SK-N-SH treated with all-trans-retinoic acid at 6 μM for 48 hours (cell line): ENCODE results near the gene IGFL4.

Experiments
- ATAC-seq: fragments of 200-7000 bp; cut with Tn5 transposase; 3 replicates; pipeline ENCODE4 v1.9.1; 2020; ENCODE audit warnings: mild to moderate bottlenecking, moderate library complexity
- ARNTL ChIP-seq: fragments of 450-650 bp; formaldehyde crosslinking; IDR thresholded peaks from 2 replicates; pipeline ENCODE4 v1.5.0; 2020; ENCODE audit warnings: low read depth, mild to moderate bottlenecking, moderate library complexity, borderline replicate concordance
- BACH2 ChIP-seq: fragments of 250-450 bp; sonication (Bioruptor Pico); IDR thresholded peaks from 2 replicates; pipeline ENCODE4 v1.9.0; 2021; ENCODE audit warnings: mild to moderate bottlenecking, borderline replicate concordance
- CSDC2 ChIP-seq: fragments of 250-450 bp; sonication (Bioruptor Pico); IDR thresholded peaks from 2 replicates; pipeline ENCODE4 v1.5.0; 2020; ENCODE audit warnings: mild to moderate bottlenecking, moderate library complexity
- CSRNP3 ChIP-seq: fragments of 250-450 bp; sonication (Bioruptor Pico); IDR thresholded peaks from 2 replicates; pipeline ENCODE4 v1.5.1; 2021; ENCODE audit warnings: mild to moderate bottlenecking, moderate library complexity
- ESRRG ChIP-seq: fragments of 250-450 bp; sonication (Bioruptor Pico); IDR thresholded peaks from 2 replicates; pipeline ENCODE4 v1.6.1; 2021; ENCODE audit warnings: mild to moderate bottlenecking
- ISL1 ChIP-seq: fragments of 250-450 bp; sonication (Bioruptor Pico); IDR thresholded peaks from 2 replicates; pipeline ENCODE4 v2.1.2; 2022; ENCODE audit warnings: mild to moderate bottlenecking, moderate library complexity
- PATZ1 ChIP-seq: fragments of 250-450 bp; sonication (Bioruptor Pico); IDR thresholded peaks from 2 replicates; pipeline ENCODE4 v1.8.0; 2020; ENCODE audit warnings: mild to moderate bottlenecking, moderate library complexity, borderline replicate concordance
- PPARA ChIP-seq: fragments of 250-450 bp; sonication (Bioruptor Pico); IDR thresholded peaks from 2 replicates; pipeline ENCODE4 v1.5.0; 2020; ENCODE audit warnings: mild to moderate bottlenecking, borderline replicate concordance
- TCF4 ChIP-seq: fragments of 250-450 bp; sonication (Bioruptor Pico); IDR thresholded peaks from 2 replicates; pipeline ENCODE4 v1.8.0; 2021; ENCODE audit warnings: mild to moderate bottlenecking, moderate library complexity, borderline replicate concordance
- TOX ChIP-seq: fragments of 250-450 bp; sonication (Bioruptor Pico); IDR thresholded peaks from 2 replicates; pipeline ENCODE4 v1.8.0; 2021; ENCODE audit warnings: mild to moderate bottlenecking, moderate library complexity, borderline replicate concordance
- ZC3H10 ChIP-seq: fragments of 250-450 bp; sonication (Bioruptor Pico); IDR thresholded peaks from 2 replicates; pipeline ENCODE4 v1.5.1; 2021; ENCODE audit warnings: mild to moderate bottlenecking, moderate library complexity
- ZFP3 ChIP-seq: fragments of 250-450 bp; sonication (Bioruptor Pico); IDR thresholded peaks from 2 replicates; pipeline ENCODE4 v1.5.0; 2020; ENCODE audit warnings: mild to moderate bottlenecking, moderate library complexity
- ZFP30 ChIP-seq: fragments of 450-650 bp; formaldehyde crosslinking; IDR thresholded peaks from 2 replicates; pipeline ENCODE4 v1.5.0; 2022; ENCODE audit warnings: mild to moderate bottlenecking, moderate library complexity
- ZNF565 ChIP-seq: fragments of 450-650 bp; formaldehyde crosslinking; conservative IDR thresholded peaks from 2 replicates; pipeline ENCODE4 v1.5.0; 2020; ENCODE audit warnings: low read depth, mild to moderate bottlenecking, moderate library complexity
- ZNF70 ChIP-seq: fragments of 450-650 bp; formaldehyde crosslinking; IDR thresholded peaks from 2 replicates; pipeline ENCODE4 v1.5.0; 2020; ENCODE audit warnings: mild to moderate bottlenecking, moderate library complexity
- ZNF8 ChIP-seq: fragments of 450-650 bp; formaldehyde crosslinking; IDR thresholded peaks from 2 replicates; pipeline ENCODE4 v1.5.0; 2020; ENCODE audit warnings: mild to moderate bottlenecking, moderate library complexity
- TF ChIP-seq, protein P1 (sequence below): fragments of 250-450 bp; sonication (Bioruptor Pico); IDR thresholded peaks from 2 replicates; pipeline ENCODE4 v1.5.0; 2020; ENCODE audit warnings: mild to moderate bottlenecking, moderate library complexity
- TF ChIP-seq, protein P2 (sequence below): fragments of 250-450 bp; sonication (Bioruptor Pico); IDR thresholded peaks from 2 replicates; pipeline ENCODE4 v1.5.1; 2020; ENCODE audit warnings: low read depth, mild to moderate bottlenecking, moderate library complexity
- TF ChIP-seq, protein P3 (sequence below): fragments of 250-450 bp; sonication (Bioruptor Pico); IDR thresholded peaks from 2 replicates; pipeline ENCODE4 v1.8.0; 2021; ENCODE audit warnings: low read depth, mild to moderate bottlenecking, moderate library complexity, borderline replicate concordance

Gene IGFL4

GRCh38 chr19:46019270-46019669, 21.5 kb downstream of the IGFL4 start (continued):
- TF ChIP-seq, protein P1, sequence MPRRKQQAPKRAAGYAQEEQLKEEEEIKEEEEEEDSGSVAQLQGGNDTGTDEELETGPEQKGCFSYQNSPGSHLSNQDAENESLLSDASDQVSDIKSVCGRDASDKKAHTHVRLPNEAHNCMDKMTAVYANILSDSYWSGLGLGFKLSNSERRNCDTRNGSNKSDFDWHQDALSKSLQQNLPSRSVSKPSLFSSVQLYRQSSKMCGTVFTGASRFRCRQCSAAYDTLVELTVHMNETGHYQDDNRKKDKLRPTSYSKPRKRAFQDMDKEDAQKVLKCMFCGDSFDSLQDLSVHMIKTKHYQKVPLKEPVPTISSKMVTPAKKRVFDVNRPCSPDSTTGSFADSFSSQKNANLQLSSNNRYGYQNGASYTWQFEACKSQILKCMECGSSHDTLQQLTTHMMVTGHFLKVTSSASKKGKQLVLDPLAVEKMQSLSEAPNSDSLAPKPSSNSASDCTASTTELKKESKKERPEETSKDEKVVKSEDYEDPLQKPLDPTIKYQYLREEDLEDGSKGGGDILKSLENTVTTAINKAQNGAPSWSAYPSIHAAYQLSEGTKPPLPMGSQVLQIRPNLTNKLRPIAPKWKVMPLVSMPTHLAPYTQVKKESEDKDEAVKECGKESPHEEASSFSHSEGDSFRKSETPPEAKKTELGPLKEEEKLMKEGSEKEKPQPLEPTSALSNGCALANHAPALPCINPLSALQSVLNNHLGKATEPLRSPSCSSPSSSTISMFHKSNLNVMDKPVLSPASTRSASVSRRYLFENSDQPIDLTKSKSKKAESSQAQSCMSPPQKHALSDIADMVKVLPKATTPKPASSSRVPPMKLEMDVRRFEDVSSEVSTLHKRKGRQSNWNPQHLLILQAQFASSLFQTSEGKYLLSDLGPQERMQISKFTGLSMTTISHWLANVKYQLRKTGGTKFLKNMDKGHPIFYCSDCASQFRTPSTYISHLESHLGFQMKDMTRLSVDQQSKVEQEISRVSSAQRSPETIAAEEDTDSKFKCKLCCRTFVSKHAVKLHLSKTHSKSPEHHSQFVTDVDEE: no peak
- TF ChIP-seq ISL1 (CRISPR knock-in tag): no peak

- TF ChIP-seq BACH2 (CRISPR knock-in tag) (no peak), ARNTL (CRISPR knock-in tag) (no peak), TOX (CRISPR knock-in tag) (no peak), CSRNP3 (CRISPR knock-in tag) (no peak), ESRRG (no peak), CSDC2 (CRISPR knock-in tag) (no peak), ZNF70 (CRISPR knock-in tag) (no peak), PPARA (no peak), ZFP3 (no peak), PATZ1 (CRISPR knock-in tag) (no peak), TCF4 (CRISPR knock-in tag) (no peak), ZNF565 (CRISPR knock-in tag) (no peak), ZNF8 (CRISPR knock-in tag) (no peak), ZFP30 (no peak), ZC3H10 (CRISPR knock-in tag) (no peak)
- TF ChIP-seq, protein P1: no peak
- TF ChIP-seq, protein P2, sequence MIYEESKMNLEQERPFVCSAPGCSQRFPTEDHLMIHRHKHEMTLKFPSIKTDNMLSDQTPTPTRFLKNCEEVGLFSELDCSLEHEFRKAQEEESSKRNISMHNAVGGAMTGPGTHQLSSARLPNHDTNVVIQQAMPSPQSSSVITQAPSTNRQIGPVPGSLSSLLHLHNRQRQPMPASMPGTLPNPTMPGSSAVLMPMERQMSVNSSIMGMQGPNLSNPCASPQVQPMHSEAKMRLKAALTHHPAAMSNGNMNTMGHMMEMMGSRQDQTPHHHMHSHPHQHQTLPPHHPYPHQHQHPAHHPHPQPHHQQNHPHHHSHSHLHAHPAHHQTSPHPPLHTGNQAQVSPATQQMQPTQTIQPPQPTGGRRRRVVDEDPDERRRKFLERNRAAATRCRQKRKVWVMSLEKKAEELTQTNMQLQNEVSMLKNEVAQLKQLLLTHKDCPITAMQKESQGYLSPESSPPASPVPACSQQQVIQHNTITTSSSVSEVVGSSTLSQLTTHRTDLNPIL (CRISPR knock-in tag): no peak
- TF ChIP-seq, protein P3, sequence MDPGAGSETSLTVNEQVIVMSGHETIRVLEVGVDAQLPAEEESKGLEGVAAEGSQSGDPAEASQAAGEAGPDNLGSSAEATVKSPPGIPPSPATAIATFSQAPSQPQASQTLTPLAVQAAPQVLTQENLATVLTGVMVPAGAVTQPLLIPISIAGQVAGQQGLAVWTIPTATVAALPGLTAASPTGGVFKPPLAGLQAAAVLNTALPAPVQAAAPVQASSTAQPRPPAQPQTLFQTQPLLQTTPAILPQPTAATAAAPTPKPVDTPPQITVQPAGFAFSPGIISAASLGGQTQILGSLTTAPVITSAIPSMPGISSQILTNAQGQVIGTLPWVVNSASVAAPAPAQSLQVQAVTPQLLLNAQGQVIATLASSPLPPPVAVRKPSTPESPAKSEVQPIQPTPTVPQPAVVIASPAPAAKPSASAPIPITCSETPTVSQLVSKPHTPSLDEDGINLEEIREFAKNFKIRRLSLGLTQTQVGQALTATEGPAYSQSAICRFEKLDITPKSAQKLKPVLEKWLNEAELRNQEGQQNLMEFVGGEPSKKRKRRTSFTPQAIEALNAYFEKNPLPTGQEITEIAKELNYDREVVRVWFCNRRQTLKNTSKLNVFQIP (CRISPR knock-in tag): no peak
- ATAC-seq: no peak
These were observed 22.0 kb downstream of the IGFL4 start for GRCh38 chr19:46018729-46019251.
